H9 (cell line): ENCODE data around the gene KCND2. TPM values are rescaled to one million over a fixed set of nuclear protein-coding genes. Genes with fewer than 3 reads are reported as not detected.

ENCODE experiments used
- DNase-seq: peaks from one replicate; pipeline ENCODE4 v3.0.0-alpha.2; 2017
- H2AFZ ChIP-seq: one replicate; pipeline ENCODE4 v1.6.1; 2013; ENCODE audit warnings: mild to moderate bottlenecking, low read length, control low read depth, moderate library complexity
- H2AK5ac ChIP-seq: 2 replicates; pipeline ENCODE4 v1.6.1; 2013; ENCODE audit warnings: low read length, control low read depth, mixed read lengths; ENCODE audit not compliant: insufficient read length
- H2BK120ac ChIP-seq: one replicate; pipeline ENCODE4 v1.6.1; 2013; ENCODE audit warnings: low read depth, mild to moderate bottlenecking, low read length, control low read depth, inconsistent platforms; ENCODE audit not compliant: poor library complexity, severe bottlenecking
- H2BK12ac ChIP-seq: 2 replicates; pipeline ENCODE4 v1.6.1; 2013; ENCODE audit warnings: low read length, control low read depth, mixed read lengths, low read depth; ENCODE audit not compliant: insufficient read length
- H2BK15ac ChIP-seq: 2 replicates; pipeline ENCODE4 v1.6.1; 2013; ENCODE audit warnings: low read depth, low read length, control low read depth
- H2BK20ac ChIP-seq: one replicate; pipeline ENCODE4 v1.6.1; 2013; ENCODE audit warnings: low read depth, mild to moderate bottlenecking, low read length, control low read depth, inconsistent platforms; ENCODE audit not compliant: poor library complexity, severe bottlenecking
- H2BK5ac ChIP-seq: 2 replicates; pipeline ENCODE4 v1.6.1; 2013; ENCODE audit warnings: low read length, control low read depth, mixed read lengths; ENCODE audit not compliant: insufficient read length
- H3K14ac ChIP-seq: 2 replicates; pipeline ENCODE4 v1.6.1; 2013; ENCODE audit warnings: low read length, control low read depth; ENCODE audit not compliant: insufficient read depth
- H3K18ac ChIP-seq: 2 replicates; pipeline ENCODE4 v1.6.1; 2013; ENCODE audit warnings: low read depth, mild to moderate bottlenecking, mixed read lengths, low read length, control low read depth; ENCODE audit not compliant: insufficient read length
- H3K23ac ChIP-seq: 2 replicates; pipeline ENCODE4 v1.6.1; 2013; ENCODE audit warnings: low read length, control low read depth, mixed read lengths, low read depth; ENCODE audit not compliant: insufficient read length
- H3K23me2 ChIP-seq: 2 replicates; pipeline ENCODE4 v1.6.1; 2013; ENCODE audit warnings: low read depth, mild to moderate bottlenecking, mixed read lengths, low read length, control low read depth; ENCODE audit not compliant: insufficient read length, poor library complexity, severe bottlenecking
- H3K27ac ChIP-seq: 2 replicates; pipeline ENCODE4 v1.5.1; 2013; ENCODE audit warnings: low read length, control low read depth, mixed read lengths, low read depth; ENCODE audit not compliant: insufficient read length
- H3K27me3 ChIP-seq: 2 replicates; pipeline ENCODE4 v1.6.1; 2013; ENCODE audit warnings: low read length, control low read depth, inconsistent platforms; ENCODE audit not compliant: insufficient read depth
- H3K4ac ChIP-seq: 2 replicates; pipeline ENCODE4 v1.6.1; 2013; ENCODE audit warnings: low read depth, mild to moderate bottlenecking, control low read depth, inconsistent platforms, low read length, moderate library complexity
- H3K4me1 ChIP-seq: 2 replicates; pipeline ENCODE4 v1.6.1; 2013; ENCODE audit warnings: low read length, control low read depth, inconsistent platforms; ENCODE audit not compliant: insufficient read depth
- H3K4me2 ChIP-seq: 2 replicates; pipeline ENCODE4 v1.6.1; 2013; ENCODE audit warnings: low read length, control low read depth, mixed read lengths; ENCODE audit not compliant: insufficient read length, insufficient read depth
- H3K56ac ChIP-seq: 2 replicates; pipeline ENCODE4 v1.6.1; 2013; ENCODE audit warnings: low read depth, mild to moderate bottlenecking, mixed read lengths, low read length, control low read depth; ENCODE audit not compliant: insufficient read length
- H3K79me1 ChIP-seq: 2 replicates; pipeline ENCODE4 v1.6.1; 2013; ENCODE audit warnings: low read depth, mild to moderate bottlenecking, moderate library complexity, low read length, control low read depth, inconsistent platforms; ENCODE audit not compliant: insufficient read depth, poor library complexity, severe bottlenecking
- H3K79me2 ChIP-seq: 2 replicates; pipeline ENCODE4 v1.6.1; 2013; ENCODE audit warnings: low read length, control low read depth, inconsistent platforms; ENCODE audit not compliant: insufficient read depth
- H3K9ac ChIP-seq: 2 replicates; pipeline ENCODE4 v1.6.1; 2013; ENCODE audit warnings: low read length, control low read depth, mixed read lengths; ENCODE audit not compliant: insufficient read length; ENCODE audit errors: extremely low read depth
- H3K9me3 ChIP-seq: one replicate; pipeline ENCODE4 v1.6.1; 2013; ENCODE audit warnings: low read depth, low read length, inconsistent platforms; ENCODE audit not compliant: control insufficient read depth
- H3T11ph ChIP-seq: one replicate; pipeline ENCODE4 v1.6.1; 2013; ENCODE audit warnings: mild to moderate bottlenecking, low read length, control low read depth, inconsistent platforms
- H4K20me1 ChIP-seq: one replicate; pipeline ENCODE4 v1.6.1; 2013; ENCODE audit not compliant: control insufficient read depth, insufficient read length, insufficient read depth
- H4K5ac ChIP-seq: 2 replicates; pipeline ENCODE4 v1.6.1; 2013; ENCODE audit warnings: low read depth, mild to moderate bottlenecking, mixed read lengths, low read length, control low read depth; ENCODE audit not compliant: insufficient read length
- H4K8ac ChIP-seq: replicated peaks from 2 replicates; pipeline ENCODE4 v1.6.1; 2013; ENCODE audit warnings: low read length, control low read depth, mixed read lengths, low read depth; ENCODE audit not compliant: insufficient read length
- H4K91ac ChIP-seq: 2 replicates; pipeline ENCODE4 v1.6.1; 2013; ENCODE audit warnings: low read depth, mild to moderate bottlenecking, moderate library complexity, mixed read lengths, low read length, control low read depth; ENCODE audit not compliant: insufficient read length
- H3K27ac Mint-ChIP-seq, 3 experiments: 2 replicates in 2 of 3; 3 replicates in 1 of 3; pipeline ENCODE4 v1.8.0; 2020 to 2021; ENCODE audit warnings: mixed read lengths in 3 of 3, mild to moderate bottlenecking in 1 of 3, moderate library complexity in 1 of 3
- H3K27me3 Mint-ChIP-seq: 2 replicates; pipeline ENCODE4 v1.8.0; 2021; ENCODE audit warnings: low read depth, mild to moderate bottlenecking, moderate library complexity, mixed read lengths
- H3K36me3 Mint-ChIP-seq, 3 experiments: 2 replicates in 2 of 3; 3 replicates in 1 of 3; pipeline ENCODE4 v1.8.0; 2020 to 2021; ENCODE audit warnings: low read depth in 3 of 3, mixed read lengths in 3 of 3; ENCODE audit not compliant: insufficient read depth in 1 of 3
- H3K4me1 Mint-ChIP-seq, 2 experiments: 2 replicates each; pipeline ENCODE4 v1.8.0; 2020; ENCODE audit warnings: mixed read lengths in 2 of 2
- H3K4me3 Mint-ChIP-seq, 2 experiments: 2 replicates in 1 of 2; 3 replicates in 1 of 2; pipeline ENCODE4 v1.8.0; 2020 to 2021; ENCODE audit warnings: mild to moderate bottlenecking in 2 of 2, mixed read lengths in 2 of 2, moderate library complexity in 1 of 2
- H3K9me3 Mint-ChIP-seq, 2 experiments: 2 replicates in 1 of 2; 3 replicates in 1 of 2; pipeline ENCODE4 v1.8.0; 2020; ENCODE audit warnings: mild to moderate bottlenecking in 2 of 2, mixed read lengths in 2 of 2, moderate library complexity in 1 of 2
- WGBS: extraction: QIAGEN DNeasy Blood & Tissue Kit; methylation state at CpG from one replicate; pipeline ENCODE4 v1.1.7; 2013; ENCODE audit warnings: missing lambda C conversion rate, low lambda C conversion rate, mixed read lengths; ENCODE audit not compliant: insufficient read length; ENCODE audit errors: extremely low coverage; 5-methylcytosine and 5-hydroxymethylcytosine counted together
- total RNA-seq: library from RNA; stranded (reverse); gene quantifications from 2 replicates; pipeline ENCODE4 v1.2.1, GENCODE V29; 2021
- TF ChIP-seq, protein P1 (sequence below): fragments of 200-600 bp; sonication (generic); conservative IDR thresholded peaks from 3 replicates; pipeline ENCODE4 v1.8.0; 2021; ENCODE audit warnings: antibody characterized with exemption, mild to moderate bottlenecking

Gene KCND2
- total RNA-seq, 1 experiment from 2014 or later = 6.4 TPM

- H3K36me3 Mint-ChIP-seq = peaks cover 44 to 46% (median 45%) of the 10 kb centered on the region in 3 experiments
- no peak overlapping the region for H3K18ac ChIP-seq
- TF ChIP-seq, protein P1, sequence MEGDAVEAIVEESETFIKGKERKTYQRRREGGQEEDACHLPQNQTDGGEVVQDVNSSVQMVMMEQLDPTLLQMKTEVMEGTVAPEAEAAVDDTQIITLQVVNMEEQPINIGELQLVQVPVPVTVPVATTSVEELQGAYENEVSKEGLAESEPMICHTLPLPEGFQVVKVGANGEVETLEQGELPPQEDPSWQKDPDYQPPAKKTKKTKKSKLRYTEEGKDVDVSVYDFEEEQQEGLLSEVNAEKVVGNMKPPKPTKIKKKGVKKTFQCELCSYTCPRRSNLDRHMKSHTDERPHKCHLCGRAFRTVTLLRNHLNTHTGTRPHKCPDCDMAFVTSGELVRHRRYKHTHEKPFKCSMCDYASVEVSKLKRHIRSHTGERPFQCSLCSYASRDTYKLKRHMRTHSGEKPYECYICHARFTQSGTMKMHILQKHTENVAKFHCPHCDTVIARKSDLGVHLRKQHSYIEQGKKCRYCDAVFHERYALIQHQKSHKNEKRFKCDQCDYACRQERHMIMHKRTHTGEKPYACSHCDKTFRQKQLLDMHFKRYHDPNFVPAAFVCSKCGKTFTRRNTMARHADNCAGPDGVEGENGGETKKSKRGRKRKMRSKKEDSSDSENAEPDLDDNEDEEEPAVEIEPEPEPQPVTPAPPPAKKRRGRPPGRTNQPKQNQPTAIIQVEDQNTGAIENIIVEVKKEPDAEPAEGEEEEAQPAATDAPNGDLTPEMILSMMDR = no peak
- no peak overlapping the region for H3T11ph ChIP-seq
- H3K56ac ChIP-seq = no peak overlapping the region
- no peak overlapping the region for H2BK20ac ChIP-seq
- H3K27me3 Mint-ChIP-seq = no peaks in the 10 kb centered on the region; the same call in 1 of the 2 replicates
- H3K4me3 Mint-ChIP-seq = no peak overlapping the region
- peaks cover 42 to 67% of the 10 kb centered on the region in 2 experiments for H3K9me3 Mint-ChIP-seq
- no peak overlapping the region for H2AK5ac ChIP-seq
- H2BK15ac ChIP-seq = no peak overlapping the region
- H3K4me1 Mint-ChIP-seq = no peaks in the 10 kb centered on the region
- no peak overlapping the region for H4K91ac ChIP-seq
- no peaks in the 10 kb centered on the region for H3K27me3 ChIP-seq
- no peaks in the 10 kb centered on the region for H3K79me2 ChIP-seq
- no peak overlapping the region for H3K9ac ChIP-seq
- no peak overlapping the region; a peak in 1 of 7 replicates for H3K27ac Mint-ChIP-seq
- no peak overlapping the region for H2BK120ac ChIP-seq
- H3K4me2 ChIP-seq = no peak overlapping the region
- H3K27ac ChIP-seq = no peak overlapping the region
- no peak overlapping the region for H4K8ac ChIP-seq
- H3K23ac ChIP-seq = no peak overlapping the region
- no peak overlapping the region for H3K14ac ChIP-seq
- H2BK12ac ChIP-seq = no peak overlapping the region
- no peak overlapping the region for H2BK5ac ChIP-seq
- H3K23me2 ChIP-seq = no peaks in the 10 kb centered on the region
- no peak overlapping the region for H3K4ac ChIP-seq
- H4K5ac ChIP-seq = no peak overlapping the region
- no peaks in the 10 kb centered on the region for H3K4me1 ChIP-seq
- no peaks in the 10 kb centered on the region for H3K79me1 ChIP-seq
- no peak overlapping the region for H2AFZ ChIP-seq
- DNase-seq = no peak
- no peaks in the 10 kb centered on the region for H4K20me1 ChIP-seq
- no CpG with 5 or more reads among the region's 7 CpGs for WGBS
- peaks cover 25% of the 10 kb centered on the region for H3K9me3 ChIP-seq
These were observed 179.7 kb downstream of the KCND2 start for GRCh38 chr7:120452665-120453064.
